Activated CD8-positive, alpha-beta memory T cell treated with anti-CD3 and anti-CD28 coated beads, Interleukin-2, amount 50 U/mL, for 24 hours (primary cell): Measurements from ENCODE around the gene EYA2.

Experiments used
- DNase-seq: peaks from one replicate; pipeline ENCODE4 v3.0.0-alpha.2; 2020; ENCODE audit errors: extremely low read depth

Gene EYA2

GRCh38 chr20:47036091-47036870, 141.6 kb downstream of the EYA2 start:
- DNase-seq, result no peak

GRCh38 chr20:47038566-47039560, 144.2 kb downstream of the EYA2 start:
- DNase-seq, result no peak

GRCh38 chr20:47040506-47041125, 146.0 kb downstream of the EYA2 start:
- no peak for DNase-seq

- no peak for DNase-seq
Measured at GRCh38 chr20:47041396-47041899, 146.8 kb downstream of the EYA2 start.

GRCh38 chr20:47042464-47042863, 147.8 kb downstream of the EYA2 start:
- no peak for DNase-seq

DNA sequence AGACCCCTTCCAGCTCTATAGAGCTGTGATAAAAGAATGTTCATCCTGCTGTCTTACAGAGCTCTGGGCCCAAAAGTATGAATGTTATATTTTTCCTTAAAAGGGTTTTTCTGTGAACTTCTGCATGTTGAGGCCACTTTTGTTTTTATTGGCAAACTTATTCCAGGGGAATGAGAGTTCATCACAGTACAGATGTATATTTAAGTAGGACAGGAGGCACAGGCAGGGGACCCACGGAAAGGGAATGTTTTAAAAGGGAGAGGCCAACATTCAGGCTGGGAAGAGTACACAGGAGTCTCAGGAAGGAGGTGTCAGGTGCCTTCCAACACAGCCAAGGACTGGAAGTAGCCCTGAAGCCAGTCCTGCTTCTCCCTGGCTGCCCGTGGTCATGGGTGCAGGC, 148.4 kb downstream of the EYA2 start:
- no peak for DNase-seq

- DNase-seq, result no peak
Measured at GRCh38 chr20:47044938-47045337, 150.3 kb downstream of the EYA2 start.

DNA sequence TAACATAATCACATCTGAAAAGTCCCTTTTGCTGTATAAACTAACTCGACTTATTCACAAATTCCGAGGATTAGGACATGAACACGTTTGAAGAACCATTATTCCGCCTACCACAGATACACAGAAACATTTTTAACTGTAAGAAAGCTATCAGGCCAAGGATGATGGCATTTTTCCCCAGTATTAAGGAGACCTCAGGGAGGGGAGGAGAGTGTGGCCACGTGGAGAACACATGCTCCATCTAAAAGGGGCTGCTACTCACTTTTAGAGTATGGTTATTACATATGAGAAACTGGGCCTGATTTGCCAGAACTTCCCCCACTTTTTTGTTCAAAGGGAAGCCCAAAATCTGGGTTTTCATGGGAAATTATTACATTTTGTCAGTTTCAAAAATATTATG, 153.4 kb downstream of the EYA2 start:
- no peak for DNase-seq

DNA sequence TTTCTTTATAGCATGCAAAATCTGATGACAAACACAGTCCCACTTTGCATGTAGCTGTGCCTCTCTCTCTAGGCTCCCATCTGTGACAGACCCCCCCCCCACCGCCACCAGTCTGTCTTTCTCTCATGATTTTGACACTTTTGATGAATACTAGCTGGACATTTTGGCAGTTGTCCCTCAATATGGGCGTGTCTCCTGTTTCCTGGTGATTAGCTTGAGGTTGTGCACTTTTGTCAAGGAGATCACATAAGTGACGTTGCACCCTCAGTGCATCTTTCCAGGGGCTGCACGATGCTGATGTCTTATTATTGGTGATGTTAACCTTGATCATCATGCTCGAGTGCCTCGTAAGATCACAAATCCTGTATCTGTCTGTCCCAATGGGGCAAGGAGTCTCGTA, 155.1 kb downstream of the EYA2 start:
- no peak for DNase-seq

DNA sequence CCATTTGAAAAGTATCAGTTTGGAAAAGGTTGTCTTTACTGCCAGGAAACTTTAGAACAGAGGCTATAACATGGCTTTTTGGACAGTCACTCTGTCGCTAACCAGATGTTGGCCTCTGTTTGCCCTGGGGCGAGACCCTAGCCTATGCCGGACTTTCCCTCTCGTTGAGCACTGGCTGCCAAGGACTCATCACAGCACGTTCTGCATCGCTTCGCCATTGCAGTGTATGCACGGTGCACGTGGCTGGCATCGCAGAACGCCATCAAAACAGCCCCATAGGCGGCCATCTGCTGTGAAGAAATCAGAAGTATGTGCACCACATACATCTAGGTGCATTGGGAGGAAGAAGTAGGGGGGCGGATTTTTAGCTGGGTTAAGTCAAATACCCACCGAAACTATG, 156.4 kb downstream of the EYA2 start:
- no peak for DNase-seq

- no peak for DNase-seq
Measured at GRCh38 chr20:47051936-47052526, 157.4 kb downstream of the EYA2 start.

- DNase-seq, result no peak
Measured at GRCh38 chr20:47054506-47054905, 159.9 kb downstream of the EYA2 start.

DNA sequence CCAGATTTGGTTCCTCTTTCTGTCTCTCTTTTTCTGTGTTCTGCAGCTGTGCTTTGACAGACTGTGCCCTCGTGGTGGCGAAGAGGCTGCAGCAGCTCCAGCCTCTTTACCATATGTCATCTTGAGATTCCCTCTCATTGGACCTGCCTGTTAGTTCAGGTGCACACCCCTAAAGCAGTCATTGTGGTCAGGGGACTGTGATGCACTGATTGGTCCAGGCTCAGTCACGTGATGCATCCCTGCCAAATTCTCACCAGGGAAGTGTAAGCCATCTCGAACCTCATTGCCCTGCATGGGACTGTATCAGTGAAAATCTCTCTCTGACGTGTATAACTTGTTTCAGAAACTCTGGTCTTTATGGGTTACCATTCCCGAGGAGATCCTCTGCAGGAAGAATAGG, 160.3 kb downstream of the EYA2 start:
- no peak for DNase-seq

DNA sequence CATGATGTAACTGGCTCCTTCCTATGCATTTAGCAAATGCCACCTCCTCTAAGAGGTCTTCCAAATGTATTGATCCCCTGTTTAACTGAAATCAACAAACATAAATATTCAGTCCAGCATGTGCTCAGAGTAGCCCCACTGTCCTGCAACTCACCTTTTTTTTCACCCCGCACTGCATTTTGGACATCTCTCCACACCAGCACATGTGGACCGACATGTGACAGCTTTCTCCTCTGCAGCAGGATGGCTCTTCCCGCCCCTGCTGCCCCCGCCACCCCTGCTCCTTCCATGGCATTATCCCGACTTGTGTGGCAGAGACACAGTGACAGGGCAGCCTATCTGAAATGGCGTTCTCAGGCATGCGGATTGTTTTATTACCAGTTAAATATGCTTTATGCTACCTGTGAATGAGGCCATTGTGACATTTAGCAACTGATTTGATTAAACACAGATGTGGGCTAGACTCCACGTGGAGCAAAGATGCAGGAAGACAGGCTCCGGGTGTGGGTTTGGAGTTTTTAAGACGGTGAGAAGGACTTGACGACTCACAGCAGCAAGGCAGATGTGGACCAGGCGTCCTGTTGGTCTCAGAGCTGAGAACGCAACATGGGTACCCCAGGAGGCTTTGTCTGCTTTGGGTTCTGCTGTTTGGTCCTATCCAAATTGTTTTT, 161.2 kb downstream of the EYA2 start:
- no peak for DNase-seq

GRCh38 chr20:47057661-47058060, 163.0 kb downstream of the EYA2 start:
- no peak for DNase-seq

DNA sequence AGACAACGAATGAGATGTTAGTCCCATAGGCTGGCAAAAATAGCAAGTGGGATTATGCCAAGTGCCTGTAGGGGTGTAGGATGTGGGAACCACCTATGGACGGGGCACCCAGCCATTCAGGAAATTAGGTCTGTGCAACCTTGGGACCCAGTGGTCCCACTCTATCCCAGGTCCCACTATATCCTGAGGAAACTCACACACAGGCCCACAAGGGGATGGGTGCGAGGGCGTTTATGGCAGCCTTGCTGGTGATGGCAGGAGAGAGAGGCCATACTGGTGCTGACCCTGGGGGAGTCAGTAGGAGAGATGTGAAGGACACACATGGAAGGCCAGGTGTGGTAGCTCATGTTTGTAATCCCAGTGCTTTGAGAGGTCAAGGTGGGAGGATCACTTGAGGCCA, 163.6 kb downstream of the EYA2 start:
- no peak for DNase-seq

DNA sequence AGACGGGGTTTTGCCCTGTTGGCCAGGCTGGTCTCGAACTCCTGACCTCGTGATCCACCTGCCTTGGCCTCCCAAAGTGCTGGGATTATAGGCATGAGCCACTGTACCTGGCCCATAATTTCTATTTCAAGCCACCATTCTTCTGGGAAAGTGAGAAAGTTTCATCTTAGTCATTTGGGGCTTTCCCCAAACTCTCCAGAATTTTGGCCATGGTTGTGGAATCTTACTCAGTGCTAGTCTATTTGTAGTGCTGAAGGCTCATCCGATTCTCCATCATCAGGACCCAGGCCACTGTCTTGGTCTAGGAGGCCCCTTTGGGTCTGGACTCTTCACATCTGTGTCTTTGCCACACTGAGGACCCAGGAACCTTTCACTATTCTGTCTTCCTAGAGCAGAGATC, 164.9 kb downstream of the EYA2 start:
- no peak for DNase-seq

GRCh38 chr20:47061549-47061948, 166.9 kb downstream of the EYA2 start:
- DNase-seq, result no peak

DNA sequence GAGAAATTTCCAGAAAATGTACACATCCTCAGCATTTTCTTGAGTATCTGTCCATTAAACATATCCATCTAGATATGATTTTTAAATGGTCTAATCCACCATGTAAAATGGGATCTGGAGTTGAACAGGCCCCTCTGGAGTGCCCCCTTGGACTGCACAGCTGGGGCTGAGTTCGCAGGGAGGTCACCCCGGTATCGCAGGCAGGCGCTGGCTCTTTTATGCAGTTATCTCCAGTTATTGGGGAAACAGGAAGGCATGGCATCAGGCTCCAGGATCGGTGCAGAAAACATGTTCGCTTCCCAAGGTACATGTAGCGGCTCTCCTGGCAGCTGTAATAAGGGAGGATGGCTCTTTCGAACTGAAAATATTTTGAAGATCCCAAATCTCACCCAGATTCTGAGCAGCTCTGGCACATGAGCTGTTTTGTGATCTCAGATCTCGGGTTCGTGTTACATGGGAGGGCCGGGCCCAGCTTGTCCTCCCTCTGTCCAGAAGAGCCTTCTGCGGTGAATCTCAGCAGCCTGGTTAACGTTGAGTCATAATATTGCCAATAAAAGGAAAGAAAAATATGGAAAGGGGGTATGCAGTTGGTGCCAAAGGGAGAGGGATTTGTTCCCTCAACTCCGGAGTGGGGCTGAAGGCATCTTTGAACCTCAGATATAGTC, 167.7 kb downstream of the EYA2 start:
- no peak for DNase-seq

DNA sequence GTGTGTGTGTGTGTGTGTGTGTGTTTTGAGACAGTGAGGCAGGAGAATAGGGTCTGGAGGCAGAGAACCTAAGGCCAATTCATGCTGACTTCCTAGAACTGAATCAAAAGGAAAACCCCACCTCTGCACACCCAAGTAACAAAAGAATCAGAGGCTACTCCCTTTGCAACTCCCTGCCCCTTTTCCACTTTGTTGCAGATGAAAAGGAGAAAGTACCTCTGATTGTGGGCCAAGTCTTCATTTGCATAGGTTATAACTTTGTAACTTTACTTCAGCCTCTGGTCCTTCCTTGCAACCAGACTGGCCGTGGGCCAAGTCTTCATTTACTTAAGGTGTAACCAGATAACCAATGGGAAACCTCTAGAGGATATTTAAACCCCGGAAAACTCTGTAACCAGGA, 168.8 kb downstream of the EYA2 start:
- DNase-seq, result no peak

GRCh38 chr20:47063808-47064207, 169.2 kb downstream of the EYA2 start:
- no peak for DNase-seq
